CD14-positive monocyte (primary cell): Measurements from ENCODE around the gene KCNV2. TPM values are rescaled to one million over a fixed set of nuclear protein-coding genes. Genes with fewer than 3 reads are reported as not detected.

ENCODE experiments used
- DNase-seq, 3 donors: peaks; one replicate each; pipeline ENCODE4 v3.0.0-alpha.2; 2011 to 2022
- H2AFZ ChIP-seq: 2 replicates; pipeline ENCODE4 v1.6.0; 2012; ENCODE audit warnings: mild to moderate bottlenecking, low read depth, low read length, inconsistent platforms; ENCODE audit not compliant: insufficient read depth, poor library complexity, severe bottlenecking
- H3K27ac ChIP-seq, 2 donors: 1 replicate in 1 of 2; 2 replicates in 1 of 2; pipeline ENCODE4 v1.5.1; 2012 to 2013; ENCODE audit warnings: low read length in 2 of 2, control low read depth in 1 of 2, inconsistent platforms in 1 of 2, low read depth in 1 of 2, mild to moderate bottlenecking in 1 of 2
- H3K27me3 ChIP-seq, 2 donors: one replicate each; pipeline versions ENCODE4 v1.6.0 to v1.6.1; 2011 to 2013; ENCODE audit warnings: low read length in 2 of 2; ENCODE audit not compliant: control insufficient read depth in 2 of 2, insufficient read depth in 2 of 2
- H3K36me3 ChIP-seq, 2 donors: replicated peaks in 1 of 2; 1 replicate in 1 of 2; 2 replicates in 1 of 2; pipeline versions ENCODE4 v1.5.1 to v1.6.1; 2012 to 2013; ENCODE audit warnings: low read length in 2 of 2, control low read depth in 1 of 2, inconsistent platforms in 1 of 2, mild to moderate bottlenecking in 1 of 2; ENCODE audit not compliant: insufficient read depth in 2 of 2, control insufficient read depth in 1 of 2
- H3K4me1 ChIP-seq, 2 donors: 1 replicate in 1 of 2; 2 replicates in 1 of 2; pipeline versions ENCODE4 v1.5.1 to v1.6.1; 2012 to 2013; ENCODE audit warnings: low read length in 2 of 2, control low read depth in 1 of 2, inconsistent platforms in 1 of 2, mild to moderate bottlenecking in 1 of 2, moderate library complexity in 1 of 2; ENCODE audit not compliant: insufficient read depth in 2 of 2, control insufficient read depth in 1 of 2
- H3K4me2 ChIP-seq: replicated peaks from 2 replicates; pipeline ENCODE3; 2012; ENCODE audit warnings: low read length, moderate library complexity, mild to moderate bottlenecking; ENCODE audit not compliant: poor library complexity, severe bottlenecking; ENCODE audit errors: extremely low read depth
- H3K4me3 ChIP-seq, 3 experiments: fragments of 200-600 bp in 1 of 3; sonication (generic) in 1 of 3; replicated peaks in 1 of 3; 1 replicate in 2 of 3; 2 replicates in 1 of 3; pipeline ENCODE4 v1.5.1; 2011 to 2013; ENCODE audit warnings: low read length in 3 of 3, mild to moderate bottlenecking in 3 of 3, control low read depth in 2 of 3, low read depth in 2 of 3, inconsistent platforms in 1 of 3, moderate library complexity in 1 of 3
- H3K79me2 ChIP-seq: 2 replicates; pipeline ENCODE4 v1.6.0; 2012; ENCODE audit warnings: mild to moderate bottlenecking, control low read depth, inconsistent platforms, low read length, moderate library complexity; ENCODE audit not compliant: insufficient read depth
- H3K9ac ChIP-seq: 2 replicates; pipeline ENCODE4 v1.6.0; 2017; ENCODE audit warnings: low read length, mild to moderate bottlenecking; ENCODE audit not compliant: insufficient read depth, poor library complexity, severe bottlenecking
- H3K9me3 ChIP-seq, 2 donors: replicated peaks in 1 of 2; 1 replicate in 1 of 2; 2 replicates in 1 of 2; pipeline versions ENCODE4 v1.5.1 to v1.6.1; 2012 to 2013; ENCODE audit warnings: low read length in 2 of 2, control low read depth in 1 of 2; ENCODE audit not compliant: control insufficient read depth in 1 of 2, insufficient read depth in 1 of 2
- H4K20me1 ChIP-seq: 2 replicates; pipeline ENCODE4 v1.6.0; 2012; ENCODE audit warnings: mild to moderate bottlenecking, low read length, control low read depth, moderate library complexity; ENCODE audit not compliant: insufficient read depth
- H3K27ac Mint-ChIP-seq, 7 donors: one replicate each; pipeline ENCODE4 v1.8.0; 2020; ENCODE audit warnings: mild to moderate bottlenecking in 7 of 7, mixed read lengths in 7 of 7, moderate library complexity in 6 of 7, inconsistent platforms in 2 of 7
- H3K27me3 Mint-ChIP-seq, 3 donors: one replicate each; pipeline ENCODE4 v1.8.0; 2021 to 2022; ENCODE audit warnings: low read depth in 3 of 3, mild to moderate bottlenecking in 3 of 3, mixed read lengths in 3 of 3, moderate library complexity in 3 of 3, inconsistent platforms in 1 of 3
- H3K36me3 Mint-ChIP-seq, 2 donors: one replicate each; pipeline ENCODE4 v1.8.0; 2020; ENCODE audit warnings: mixed read lengths in 2 of 2, inconsistent platforms in 1 of 2, mild to moderate bottlenecking in 1 of 2
- H3K4me1 Mint-ChIP-seq: one replicate; pipeline ENCODE4 v1.8.0; 2020; ENCODE audit warnings: mild to moderate bottlenecking, mixed read lengths
- H3K4me3 Mint-ChIP-seq, 2 donors: one replicate each; pipeline ENCODE4 v1.8.0; 2020; ENCODE audit warnings: mild to moderate bottlenecking in 2 of 2, mixed read lengths in 2 of 2, moderate library complexity in 1 of 2
- H3K9me3 Mint-ChIP-seq, 7 donors: one replicate each; pipeline ENCODE4 v1.8.0; 2020 to 2022; ENCODE audit warnings: mixed read lengths in 7 of 7, mild to moderate bottlenecking in 6 of 7, moderate library complexity in 6 of 7, inconsistent platforms in 2 of 7
- WGBS: methylation state at CpG from one replicate; pipeline ENCODE4 v1.1.5; 2013; ENCODE audit warnings: missing lambda C conversion rate; ENCODE audit not compliant: insufficient coverage; 5-methylcytosine and 5-hydroxymethylcytosine counted together
- intact Hi-C, 2 donors: fragments of 100-400 bp; cut with micrococcal nuclease; formaldehyde crosslinking; loops; one replicate each; pipeline versions ENCODE4 v1.15.0 to v1.15.1; 2023
- polyA plus RNA-seq, 3 donors: library from polyadenylated mRNA; depleted of rRNA in 1 of 3; unstranded in 2 of 3; stranded (reverse) in 1 of 3; fragments of 300-500 nt in 2 of 3; fragments of >200 nt in 1 of 3; fragmentation: Illumina TruSeq in 2 of 3; gene quantifications; 1 replicate in 2 of 3; 2 replicates in 1 of 3; pipeline ENCODE4 v1.2.3, GENCODE V29; 2012 to 2021
- TF ChIP-seq, protein P1 (sequence below): fragments of 200-600 bp; IDR thresholded peaks from one replicate; pipeline ENCODE4 v1.8.0; 2022; ENCODE audit warnings: antibody characterized with exemption, mild to moderate bottlenecking

Gene KCNV2
- polyA plus RNA-seq, 3 donors = not detected

DNA sequence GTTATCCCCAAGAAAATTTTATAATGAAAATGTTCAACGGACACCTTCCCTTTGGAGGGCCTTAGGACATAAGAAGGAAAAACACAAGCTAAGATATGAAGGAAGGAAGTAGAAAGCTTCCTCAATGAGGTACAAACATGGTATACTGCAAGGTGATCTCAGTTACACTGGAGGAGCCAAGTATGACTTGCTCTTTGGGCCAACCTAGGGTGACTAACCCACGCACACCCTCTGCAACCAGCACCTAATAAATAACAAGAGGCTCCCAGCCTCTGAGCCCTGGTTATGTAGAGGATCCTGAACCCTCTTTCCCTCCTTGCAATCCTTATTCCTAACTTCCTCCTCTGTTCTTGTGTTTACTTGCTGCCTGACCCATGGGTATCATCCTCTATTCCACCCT is 38.3 kb upstream of the KCNV2 start:
- Histone ChIP-seq H3K36me3 (no peaks in the 10 kb centered on the region), H4K20me1 (no peaks in the 10 kb centered on the region), H3K9ac (no peak overlapping the region), H3K4me3 (no peak overlapping the region), H3K27ac (no peak overlapping the region), H3K4me2 (no peak overlapping the region), H3K79me2 (no peaks in the 10 kb centered on the region), H3K27me3 (no peaks in the 10 kb centered on the region), H2AFZ (no peak overlapping the region), H3K9me3 (no peaks in the 10 kb centered on the region), H3K4me1 (no peaks in the 10 kb centered on the region)
- H3K9me3 Mint-ChIP-seq = peaks cover 0 to 8% (median 1%) of the 10 kb centered on the region in 7 donors
- no peaks in the 10 kb centered on the region for H3K36me3 Mint-ChIP-seq
- H3K4me1 Mint-ChIP-seq = no peaks in the 10 kb centered on the region
- no CpG with 5 or more reads among the region's 2 CpGs for WGBS
- no peak overlapping the region for H3K4me3 Mint-ChIP-seq
- peaks cover 0 to 3% (median 0%) of the 10 kb centered on the region in 3 donors for H3K27me3 Mint-ChIP-seq
- intact Hi-C loops = no loop called here
- DNase-seq = no peak
- no peak overlapping the region for H3K27ac Mint-ChIP-seq
- TF ChIP-seq, protein P1, sequence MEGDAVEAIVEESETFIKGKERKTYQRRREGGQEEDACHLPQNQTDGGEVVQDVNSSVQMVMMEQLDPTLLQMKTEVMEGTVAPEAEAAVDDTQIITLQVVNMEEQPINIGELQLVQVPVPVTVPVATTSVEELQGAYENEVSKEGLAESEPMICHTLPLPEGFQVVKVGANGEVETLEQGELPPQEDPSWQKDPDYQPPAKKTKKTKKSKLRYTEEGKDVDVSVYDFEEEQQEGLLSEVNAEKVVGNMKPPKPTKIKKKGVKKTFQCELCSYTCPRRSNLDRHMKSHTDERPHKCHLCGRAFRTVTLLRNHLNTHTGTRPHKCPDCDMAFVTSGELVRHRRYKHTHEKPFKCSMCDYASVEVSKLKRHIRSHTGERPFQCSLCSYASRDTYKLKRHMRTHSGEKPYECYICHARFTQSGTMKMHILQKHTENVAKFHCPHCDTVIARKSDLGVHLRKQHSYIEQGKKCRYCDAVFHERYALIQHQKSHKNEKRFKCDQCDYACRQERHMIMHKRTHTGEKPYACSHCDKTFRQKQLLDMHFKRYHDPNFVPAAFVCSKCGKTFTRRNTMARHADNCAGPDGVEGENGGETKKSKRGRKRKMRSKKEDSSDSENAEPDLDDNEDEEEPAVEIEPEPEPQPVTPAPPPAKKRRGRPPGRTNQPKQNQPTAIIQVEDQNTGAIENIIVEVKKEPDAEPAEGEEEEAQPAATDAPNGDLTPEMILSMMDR = no peak

DNA sequence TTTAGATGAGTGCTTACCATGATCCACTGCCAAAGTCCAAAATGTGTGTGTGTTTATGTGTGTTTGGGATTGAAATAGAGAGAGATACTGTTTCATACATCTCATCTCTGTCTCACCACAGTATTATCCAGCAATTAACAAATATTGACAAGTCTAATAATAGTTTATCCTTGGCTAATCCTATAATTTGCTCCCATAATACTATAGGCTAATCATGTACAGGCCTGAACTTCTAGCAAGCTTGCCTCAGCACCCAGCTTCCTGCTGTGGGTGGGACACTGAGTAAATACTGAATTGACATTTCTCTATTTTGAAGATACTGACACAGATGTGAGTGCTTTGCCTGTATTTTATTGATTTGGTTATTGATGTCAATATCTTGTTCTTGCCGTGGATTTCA is 35.3 kb upstream of the KCNV2 start:
- DNase-seq = no peak
- Histone ChIP-seq H3K4me2 (no peak overlapping the region), H3K36me3 (no peaks in the 10 kb centered on the region), H2AFZ (no peak overlapping the region), H3K9me3 (no peaks in the 10 kb centered on the region), H3K79me2 (no peaks in the 10 kb centered on the region), H4K20me1 (no peaks in the 10 kb centered on the region), H3K27me3 (no peaks in the 10 kb centered on the region), H3K9ac (no peak overlapping the region), H3K4me1 (no peaks in the 10 kb centered on the region), H3K27ac (no peak overlapping the region), H3K4me3 (no peak overlapping the region)
- WGBS = no CpG with 5 or more reads among the region's 1 CpG
- H3K36me3 Mint-ChIP-seq = no peaks in the 10 kb centered on the region
- H3K4me1 Mint-ChIP-seq = no peaks in the 10 kb centered on the region
- H3K4me3 Mint-ChIP-seq = no peak overlapping the region
- intact Hi-C loops = no loop called here
- peaks cover 0 to 8% (median 1%) of the 10 kb centered on the region in 7 donors for H3K9me3 Mint-ChIP-seq
- H3K27me3 Mint-ChIP-seq = no peaks in the 10 kb centered on the region
- TF ChIP-seq, protein P1 = no peak
- H3K27ac Mint-ChIP-seq = no peak overlapping the region
